Kidney (tissue), 14 donors: ENCODE results near the gene CNP. TPM values are rescaled to one million over a fixed set of nuclear protein-coding genes. Genes with fewer than 3 reads are reported as not detected.

Experiments
- DNase-seq, 5 donors: peaks; one replicate each; pipeline ENCODE4 v3.0.0-alpha.2; 2013 to 2020
- FAIRE-seq: peaks from 2 replicates; lab custom pipeline; 2012; peaks lifted over from hg19 to GRCh38; lab: Jason Lieb, UNC
- H3K27ac ChIP-seq, 2 donors: one replicate each; pipeline ENCODE4 v1.7.0; 2013; ENCODE audit warnings: low read depth in 2 of 2, low read length in 2 of 2, inconsistent platforms in 1 of 2
- H3K27me3 ChIP-seq: one replicate; pipeline ENCODE4 v1.7.1; 2013; ENCODE audit warnings: low read length, inconsistent platforms; ENCODE audit not compliant: control insufficient read depth, insufficient read depth
- H3K36me3 ChIP-seq, 3 donors: one replicate each; pipeline versions ENCODE4 v1.7.0 to v1.7.1; 2013; ENCODE audit warnings: low read length in 3 of 3, control low read depth in 1 of 3, inconsistent platforms in 1 of 3; ENCODE audit not compliant: insufficient read depth in 3 of 3, control insufficient read depth in 2 of 3
- H3K4me1 ChIP-seq, 3 donors: one replicate each; pipeline versions ENCODE4 v1.7.0 to v1.7.1; 2013; ENCODE audit warnings: low read length in 3 of 3, inconsistent platforms in 1 of 3, low read depth in 1 of 3; ENCODE audit not compliant: control insufficient read depth in 2 of 3, insufficient read depth in 2 of 3
- H3K4me3 ChIP-seq, 3 donors: one replicate each; pipeline versions ENCODE4 v1.7.0 to v1.8.1; 2013; ENCODE audit warnings: low read length in 3 of 3, control low read depth in 1 of 3, inconsistent platforms in 1 of 3
- H3K9ac ChIP-seq, 3 donors: one replicate each; pipeline versions ENCODE4 v1.7.0 to v1.7.1; 2013; ENCODE audit warnings: low read length in 3 of 3, control low read depth in 1 of 3, inconsistent platforms in 1 of 3
- H3K9me3 ChIP-seq, 3 donors: one replicate each; pipeline versions ENCODE4 v1.7.0 to v1.7.1; 2013; ENCODE audit warnings: low read length in 3 of 3, control low read depth in 1 of 3, inconsistent platforms in 1 of 3; ENCODE audit not compliant: control insufficient read depth in 2 of 3, insufficient read depth in 1 of 3
- CTCF ChIP-seq: IDR thresholded peaks from 3 replicates; pipeline ENCODE4 v1.5.1; 2012; ENCODE audit warnings: mild to moderate bottlenecking, moderate library complexity, borderline replicate concordance; ENCODE audit not compliant: insufficient read depth; ENCODE audit errors: extremely low read depth
- intact Hi-C: fragments of 100-400 bp; cut with DNase I; formaldehyde crosslinking; loops from one replicate; pipeline ENCODE4 v1.11.1; 2022
- polyA plus RNA-seq: library from polyadenylated mRNA; stranded (reverse); fragments of 350-450 nt; fragmentation: Illumina TruSeq; extraction: RNeasy Lipid Tissue Mini Kit (QIAGEN cat#74804); gene quantifications from one replicate; pipeline ENCODE4 v1.2.3, GENCODE V29; 2014; ENCODE audit warnings: low read depth, low replicate concordance; ENCODE audit not compliant: insufficient read depth
- total RNA-seq: library from RNA; stranded (reverse); fragmentation: NEBNext Ultra II Directional; extraction: Animal tissue kit (Norgen Biotek cat#: 25700); gene quantifications from one replicate; pipeline ENCODE4 v1.2.1, GENCODE V29; 2021
- donor health status: control.
- donor health status: control.
- donor health status: control.
- donor health status: control.
- donor health status: control.
- donor health status: DM: yes; HTN: yes; CAD: no.
- donor health status: Normal renal cell carcinoma (clear cell type).

CNP gene
- total and polyA plus RNA-seq, 2 donors from 2014 or later: 64.0 to 87.5 TPM

- Histone ChIP-seq H3K36me3 (peaks cover 21 to 69% (median 41%) of the 10 kb centered on the region in 3 donors), H3K27ac (no peak overlapping the region), H3K27me3 (no peaks in the 10 kb centered on the region), H3K4me3 (no peak overlapping the region), H3K9ac (no peak overlapping the region), H3K9me3 (no peaks in the 10 kb centered on the region), H3K4me1 (no peaks in the 10 kb centered on the region)
- FAIRE-seq (no peak), DNase-seq (no peak)
- TF ChIP-seq CTCF: no peak
- intact Hi-C loops: no loop called here
These were observed 23.3 kb downstream of the CNP start for GRCh38 chr17:41989702-41990419.

- Histone ChIP-seq H3K4me1 (no peaks in the 10 kb centered on the region), H3K4me3 (no peak overlapping the region), H3K27me3 (no peaks in the 10 kb centered on the region), H3K9me3 (no peaks in the 10 kb centered on the region), H3K9ac (no peak overlapping the region), H3K36me3 (peaks cover 17 to 80% (median 44%) of the 10 kb centered on the region in 3 donors), H3K27ac (no peak overlapping the region)
- intact Hi-C loops: no loop called here
- peak in 1 of 5 donors; percentile 37 for DNase-seq
- FAIRE-seq: no peak
- TF ChIP-seq CTCF: no peak
These were observed 26.0 kb downstream of the CNP start for GRCh38 chr17:41992576-41992975.

- Histone ChIP-seq H3K27me3 (no peaks in the 10 kb centered on the region), H3K9me3 (no peaks in the 10 kb centered on the region), H3K27ac (no peak overlapping the region), H3K4me1 (peaks cover 0 to under 1% (median 0%) of the 10 kb centered on the region in 3 donors), H3K9ac (no peak overlapping the region), H3K4me3 (no peak overlapping the region), H3K36me3 (peaks cover 9 to 64% (median 34%) of the 10 kb centered on the region in 3 donors)
- no peak for TF ChIP-seq CTCF
- intact Hi-C loops: no loop called here
- FAIRE-seq (no peak), DNase-seq (no peak)
These were observed 30.2 kb downstream of the CNP start for GRCh38 chr17:41996855-41997164.
